OCI-LY7 (cell line): ENCODE data around the gene TECPR2. TPM values are rescaled to one million over a fixed set of nuclear protein-coding genes. Genes with fewer than 3 reads are reported as not detected.

Source experiments
- BruUV-seq: library from RNA; stranded (reverse); fragments of 400-500 nt; replicated peaks from 2 replicates; lab custom pipeline; 2021; lab: Mats Ljungman, UMichigan
- CTCF ChIA-PET: fragments of 300-600 bp; sonication (Branson Sonifier 250); formaldehyde crosslinking; loops from one replicate; lab custom pipeline; 2022; ENCODE audit warnings: antibody characterized with exemption; ENCODE audit not compliant: unreplicated experiment; lab: Charles Lee
- POLR2A ChIA-PET: fragments of 300-600 bp; sonication (Branson Sonifier 250); formaldehyde crosslinking; loops from one replicate; lab custom pipeline; 2022; ENCODE audit warnings: antibody characterized with exemption; lab: Charles Lee
- DNase-seq: peaks from one replicate; pipeline ENCODE4 v3.0.0-alpha.2; 2015; ENCODE audit warnings: low spot score
- H2AFZ ChIP-seq: fragments of 200-600 bp; sonication (generic), shearing (Covaris generic); 2 replicates; pipeline ENCODE4 v1.6.1; 2014; ENCODE audit warnings: mild to moderate bottlenecking, antibody characterized with exemption, low read length, moderate library complexity
- H3K27ac ChIP-seq: fragments of 200-600 bp; sonication (generic); 2 replicates; pipeline ENCODE4 v1.5.1; 2014; ENCODE audit warnings: mixed run types, low read depth, mild to moderate bottlenecking, moderate library complexity, low read length, inconsistent platforms; ENCODE audit not compliant: poor library complexity, severe bottlenecking
- H3K36me3 ChIP-seq: fragments of 200-600 bp; sonication (generic); 2 replicates; pipeline ENCODE4 v1.6.1; 2014; ENCODE audit warnings: mild to moderate bottlenecking, antibody characterized with exemption, low read length, moderate library complexity, mixed read lengths; ENCODE audit not compliant: insufficient read depth
- H3K4me1 ChIP-seq: fragments of 200-600 bp; sonication (generic); 2 replicates; pipeline ENCODE4 v1.5.1; 2014; ENCODE audit warnings: mild to moderate bottlenecking, low read length; ENCODE audit not compliant: insufficient read depth, poor library complexity, severe bottlenecking
- H3K4me2 ChIP-seq: fragments of 200-600 bp; sonication (generic); 2 replicates; pipeline ENCODE4 v1.6.1; 2014; ENCODE audit warnings: mild to moderate bottlenecking, low read length
- H3K4me3 ChIP-seq: fragments of 200-600 bp; sonication (generic); 2 replicates; pipeline ENCODE4 v1.5.1; 2014; ENCODE audit warnings: mild to moderate bottlenecking, low read depth, low read length; ENCODE audit not compliant: poor library complexity, severe bottlenecking
- H3K79me2 ChIP-seq: fragments of 200-600 bp; sonication (generic); 2 replicates; pipeline ENCODE4 v1.6.1; 2016; ENCODE audit warnings: low read depth, mild to moderate bottlenecking, low read length, moderate library complexity, mixed read lengths; ENCODE audit not compliant: insufficient read depth
- H3K9me2 ChIP-seq: fragments of 200-600 bp; sonication (generic); 2 replicates; pipeline ENCODE4 v1.6.1; 2016; ENCODE audit warnings: mild to moderate bottlenecking, low read length, mixed read lengths; ENCODE audit not compliant: insufficient read depth
- H3K9me3 ChIP-seq: fragments of 200-600 bp; sonication (generic); 2 replicates; pipeline ENCODE4 v1.6.1; 2014; ENCODE audit warnings: mild to moderate bottlenecking, mixed run types, low read length, mixed read lengths
- H4K20me1 ChIP-seq: fragments of 200-600 bp; sonication (generic); 2 replicates; pipeline ENCODE4 v1.6.1; 2014; ENCODE audit warnings: mild to moderate bottlenecking, antibody characterized with exemption, low read length, moderate library complexity, mixed read lengths; ENCODE audit not compliant: insufficient read depth
- EZH2phosphoT487 ChIP-seq: fragments of 200-600 bp; sonication (generic); IDR thresholded peaks from 2 replicates; pipeline ENCODE4 v1.6.1; 2018; ENCODE audit warnings: low read depth, borderline replicate concordance, mild to moderate bottlenecking, mixed run types, antibody characterized with exemption, low read length, moderate library complexity, mixed read lengths
- intact Hi-C: fragments of 100-400 bp; cut with micrococcal nuclease; formaldehyde crosslinking; loops from one replicate; pipeline ENCODE4 v1.10.0; 2022; ENCODE audit not compliant: unreplicated experiment
- total RNA-seq, 2 experiments: library from RNA; depleted of rRNA in 1 of 2; stranded (reverse); fragments of >200 nt in 1 of 2; shearing (Covaris generic) in 1 of 2; gene quantifications; 2 replicates each; pipeline ENCODE4 v1.2.3, GENCODE V29; 2014 to 2022
- TF ChIP-seq, protein P1 (sequence below): fragments of 200-600 bp; sonication (generic); conservative IDR thresholded peaks from 2 replicates; pipeline ENCODE4 v1.5.1; 2014; ENCODE audit warnings: mild to moderate bottlenecking, antibody characterized with exemption, low read length, moderate library complexity, mixed read lengths

Gene TECPR2
- total RNA-seq, 2 experiments from 2014 or later, result 5.3 to 12.7 TPM

DNA sequence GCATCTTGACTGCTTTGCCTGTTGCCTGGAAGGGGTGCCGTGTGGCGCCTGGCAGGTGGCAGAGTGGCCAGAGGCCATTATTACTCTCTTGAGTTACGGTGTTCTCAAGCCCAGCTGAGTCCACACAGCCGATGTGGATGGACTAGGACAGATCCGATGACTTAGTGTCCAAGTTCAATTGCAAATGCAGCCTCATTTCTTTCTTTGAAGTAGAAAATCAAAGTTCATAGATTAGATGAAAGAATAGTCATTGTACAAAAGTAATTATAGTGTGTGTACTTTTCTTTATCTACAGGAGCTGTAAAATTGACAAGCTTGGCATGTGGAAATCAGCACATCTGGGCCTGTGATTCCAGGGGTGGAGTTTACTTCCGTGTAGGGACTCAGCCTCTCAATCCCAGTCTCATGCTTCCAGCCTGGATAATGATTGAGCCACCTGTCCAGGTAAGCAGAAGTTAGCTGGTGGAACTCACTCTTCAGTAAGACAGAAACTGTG lies 102.2 kb downstream of the TECPR2 start:
- no peak overlapping the region for H3K4me2 ChIP-seq
- H2AFZ ChIP-seq, result no peak overlapping the region
- no peaks in the 10 kb centered on the region for H4K20me1 ChIP-seq
- H3K79me2 ChIP-seq, result no peaks in the 10 kb centered on the region
- H3K27ac ChIP-seq, result no peak overlapping the region
- H3K4me1 ChIP-seq, result no peaks in the 10 kb centered on the region
- TF ChIP-seq, protein P1, sequence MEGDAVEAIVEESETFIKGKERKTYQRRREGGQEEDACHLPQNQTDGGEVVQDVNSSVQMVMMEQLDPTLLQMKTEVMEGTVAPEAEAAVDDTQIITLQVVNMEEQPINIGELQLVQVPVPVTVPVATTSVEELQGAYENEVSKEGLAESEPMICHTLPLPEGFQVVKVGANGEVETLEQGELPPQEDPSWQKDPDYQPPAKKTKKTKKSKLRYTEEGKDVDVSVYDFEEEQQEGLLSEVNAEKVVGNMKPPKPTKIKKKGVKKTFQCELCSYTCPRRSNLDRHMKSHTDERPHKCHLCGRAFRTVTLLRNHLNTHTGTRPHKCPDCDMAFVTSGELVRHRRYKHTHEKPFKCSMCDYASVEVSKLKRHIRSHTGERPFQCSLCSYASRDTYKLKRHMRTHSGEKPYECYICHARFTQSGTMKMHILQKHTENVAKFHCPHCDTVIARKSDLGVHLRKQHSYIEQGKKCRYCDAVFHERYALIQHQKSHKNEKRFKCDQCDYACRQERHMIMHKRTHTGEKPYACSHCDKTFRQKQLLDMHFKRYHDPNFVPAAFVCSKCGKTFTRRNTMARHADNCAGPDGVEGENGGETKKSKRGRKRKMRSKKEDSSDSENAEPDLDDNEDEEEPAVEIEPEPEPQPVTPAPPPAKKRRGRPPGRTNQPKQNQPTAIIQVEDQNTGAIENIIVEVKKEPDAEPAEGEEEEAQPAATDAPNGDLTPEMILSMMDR, result no peak
- TF ChIP-seq EZH2phosphoT487, result no peak
- no peak overlapping the region for H3K4me3 ChIP-seq
- H3K36me3 ChIP-seq, result no peaks in the 10 kb centered on the region
- no TSS peak for BruUV-seq
- H3K9me3 ChIP-seq, result no peaks in the 10 kb centered on the region
- DNase-seq, result no peak
- ChIA-PET CTCF (no interaction called here), POLR2A (no interaction called here)
- intact Hi-C loops, result no loop called here
- no peaks in the 10 kb centered on the region for H3K9me2 ChIP-seq

DNA sequence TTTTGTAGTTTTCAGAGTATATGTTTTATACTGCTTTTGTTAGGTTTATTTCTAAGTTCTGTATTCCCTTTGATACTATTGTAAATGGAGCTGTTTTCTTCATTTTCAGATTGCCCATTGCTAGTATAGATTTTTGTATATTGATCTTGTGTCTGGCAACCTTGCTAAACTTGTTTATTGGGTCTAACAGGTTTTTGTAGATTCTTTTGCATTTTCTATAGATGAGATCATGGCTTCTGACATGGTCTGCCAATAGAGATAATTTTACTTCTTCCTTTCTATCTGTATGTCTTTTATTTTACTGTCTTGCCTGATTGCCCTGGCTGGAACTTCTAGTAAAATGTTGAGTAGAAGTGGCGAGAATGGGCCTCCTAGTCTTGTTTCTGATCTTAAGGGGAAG lies 106.5 kb downstream of the TECPR2 start:
- POLR2A ChIA-PET, result no interaction called here
- DNase-seq, result no peak
- Histone ChIP-seq H3K9me2 (no peaks in the 10 kb centered on the region), H3K4me2 (no peak overlapping the region), H3K36me3 (no peaks in the 10 kb centered on the region), H3K79me2 (no peaks in the 10 kb centered on the region), H3K4me1 (no peaks in the 10 kb centered on the region), H3K27ac (no peak overlapping the region), H2AFZ (no peak overlapping the region), H3K4me3 (no peak overlapping the region), H4K20me1 (no peaks in the 10 kb centered on the region), H3K9me3 (no peaks in the 10 kb centered on the region)
- TF ChIP-seq, protein P1, result no peak
- TF ChIP-seq EZH2phosphoT487, result no peak
- CTCF ChIA-PET, result no interaction called here
- BruUV-seq, result no TSS peak
- intact Hi-C loops, result no loop called here

DNA sequence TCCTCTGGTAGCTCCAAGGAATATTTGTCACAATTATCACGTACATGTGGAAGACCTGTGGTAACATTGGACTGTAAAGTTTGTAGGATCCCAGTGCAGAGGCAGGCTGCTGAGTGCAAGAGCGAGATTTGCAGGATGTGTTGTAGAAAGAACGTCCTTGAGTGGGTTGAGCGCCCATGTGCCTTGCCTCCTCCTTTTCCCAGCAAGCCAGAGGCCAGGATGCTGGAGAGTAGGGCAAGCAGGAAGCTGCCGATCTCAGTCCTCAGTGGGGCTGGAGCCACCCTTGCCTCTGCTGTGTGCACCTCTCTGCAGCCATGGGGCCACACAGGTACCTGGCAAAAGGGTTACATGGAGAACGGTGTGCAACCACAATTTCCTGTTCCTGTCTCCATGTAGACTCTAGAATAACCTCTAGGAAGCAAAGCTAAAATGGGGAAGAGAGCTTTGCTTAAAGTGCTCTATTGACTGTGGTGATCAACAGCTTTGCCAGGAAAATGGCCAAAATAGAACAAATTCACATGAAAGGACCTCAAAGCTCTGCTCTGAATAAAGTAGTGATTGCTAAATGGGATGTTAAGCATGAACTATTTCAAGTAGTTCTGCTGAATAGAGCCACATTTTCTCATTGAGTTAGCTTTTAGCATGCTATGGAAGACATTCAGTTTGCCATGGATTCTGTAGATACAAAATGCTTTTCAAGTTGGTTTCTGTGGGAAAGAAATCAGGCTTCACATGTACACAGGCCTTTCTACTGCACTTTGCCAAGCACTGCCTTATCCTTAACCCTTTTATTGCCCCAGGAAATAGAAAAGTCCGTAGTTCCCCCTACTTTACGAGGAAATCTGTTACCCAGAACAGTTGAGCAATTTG lies 109.4 kb downstream of the TECPR2 start:
- BruUV-seq, result no TSS peak
- Histone ChIP-seq H3K27ac (no peak overlapping the region), H4K20me1 (no peaks in the 10 kb centered on the region), H3K4me1 (no peaks in the 10 kb centered on the region), H3K36me3 (no peaks in the 10 kb centered on the region), H3K79me2 (no peaks in the 10 kb centered on the region), H3K4me2 (no peak overlapping the region), H3K9me2 (no peaks in the 10 kb centered on the region), H2AFZ (no peak overlapping the region), H3K9me3 (no peaks in the 10 kb centered on the region), H3K4me3 (no peak overlapping the region)
- no peak for TF ChIP-seq EZH2phosphoT487
- TF ChIP-seq, protein P1, result no peak
- intact Hi-C loops, result no loop called here
- DNase-seq, result no peak
- ChIA-PET POLR2A (no interaction called here), CTCF (no interaction called here)
